ENCODE data around the gene CFAP107. TPM values are rescaled to one million over a fixed set of nuclear protein-coding genes. Genes with fewer than 3 reads are reported as not detected.

CFAP107 gene
- total RNA-seq, 1 experiment from 2014 or later: not detected

DNA sequence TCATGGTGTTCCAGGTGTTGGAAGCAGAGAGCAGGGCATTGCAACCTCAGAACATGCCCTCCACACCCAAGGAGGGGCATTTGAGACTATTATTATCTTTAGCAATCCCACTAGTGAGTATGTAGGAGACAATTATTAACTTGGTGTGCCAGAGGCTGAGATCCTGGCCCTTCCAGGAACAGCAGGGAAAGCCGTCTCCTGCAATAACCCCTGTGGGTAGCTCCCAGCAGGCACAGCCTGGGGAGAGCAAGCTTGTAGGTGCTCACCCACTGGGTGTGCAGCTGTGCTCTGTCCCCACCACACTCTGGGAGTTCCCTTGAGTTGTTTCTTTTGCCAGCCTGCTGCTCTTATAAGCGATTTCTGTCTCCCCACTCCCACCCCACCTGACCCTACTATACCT is 10.3 kb downstream of the CFAP107 start:
- no TSS peak for BruUV-seq (replicated peaks)

DNA sequence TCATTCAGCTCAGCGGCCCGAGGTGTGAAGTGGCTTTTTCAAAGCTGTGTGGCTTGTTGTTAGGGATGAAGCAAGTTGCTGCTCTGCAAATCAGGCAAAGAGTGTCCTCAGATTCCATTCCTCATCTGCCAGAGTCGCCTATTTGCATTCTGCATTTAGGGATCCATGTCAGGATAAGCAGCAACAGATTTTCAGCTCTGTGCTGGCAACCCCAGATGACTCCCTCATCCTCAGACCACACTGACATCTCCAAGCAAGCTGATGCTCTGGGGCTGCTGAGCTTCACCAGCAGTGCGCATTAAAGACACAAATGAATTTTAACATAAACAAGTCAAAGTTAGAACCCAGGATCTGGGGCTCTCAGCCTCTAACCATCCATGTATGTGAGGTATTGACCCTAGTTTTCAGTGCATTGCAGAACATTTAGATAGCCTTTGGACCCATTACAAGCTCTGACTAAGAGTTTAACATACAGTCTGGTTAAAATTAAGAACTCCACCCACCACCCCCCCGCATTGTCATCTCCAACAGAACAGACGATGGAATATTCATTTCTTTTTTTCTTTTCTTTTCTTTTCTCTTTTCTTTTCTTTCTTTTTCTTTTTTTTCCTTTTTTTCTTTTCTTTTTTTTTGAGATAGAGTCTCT is 10.9 kb downstream of the CFAP107 start:
- CTCF ChIA-PET: no interaction called here
- H3K36me3 ChIP-seq (ENCODE audit: control insufficient read depth, insufficient read depth, low read length): no peaks in the 10 kb centered on the region
- no peak for DNase-seq (ENCODE audit: low read depth, low spot score)
- peaks cover 30% of the 10 kb centered on the region for H3K27me3 ChIP-seq (ENCODE audit: control insufficient read depth, insufficient read depth, low read length)
- no peaks in the 10 kb centered on the region for H3K9me3 ChIP-seq (ENCODE audit: control insufficient read depth, insufficient read depth, low read depth, low read length)
- no peak overlapping the region for H3K27ac ChIP-seq (ENCODE audit: low read length)
- H3K4me1 ChIP-seq (ENCODE audit: control insufficient read depth, insufficient read depth, low read length): no peaks in the 10 kb centered on the region
- in situ Hi-C loops (cut with HindIII; ENCODE audit: low pct_unique_long_range_greater_than_20kb, low sequenced_read_pairs) (no loop called here), intact Hi-C loops (cut with micrococcal nuclease; ENCODE audit: unreplicated experiment) (no loop called here)
- no peak for ATAC-seq
- H3K4me3 ChIP-seq (ENCODE audit: low read depth in 2 of 2, low read length in 2 of 2): no peak overlapping the region
- BruUV-seq (replicated peaks): no TSS peak
- no peak for TF ChIP-seq POLR2AphosphoS5 (IDR thresholded peaks at IDR 0.05; ENCODE audit: low read depth, low read length)
- TF ChIP-seq, protein P1, sequence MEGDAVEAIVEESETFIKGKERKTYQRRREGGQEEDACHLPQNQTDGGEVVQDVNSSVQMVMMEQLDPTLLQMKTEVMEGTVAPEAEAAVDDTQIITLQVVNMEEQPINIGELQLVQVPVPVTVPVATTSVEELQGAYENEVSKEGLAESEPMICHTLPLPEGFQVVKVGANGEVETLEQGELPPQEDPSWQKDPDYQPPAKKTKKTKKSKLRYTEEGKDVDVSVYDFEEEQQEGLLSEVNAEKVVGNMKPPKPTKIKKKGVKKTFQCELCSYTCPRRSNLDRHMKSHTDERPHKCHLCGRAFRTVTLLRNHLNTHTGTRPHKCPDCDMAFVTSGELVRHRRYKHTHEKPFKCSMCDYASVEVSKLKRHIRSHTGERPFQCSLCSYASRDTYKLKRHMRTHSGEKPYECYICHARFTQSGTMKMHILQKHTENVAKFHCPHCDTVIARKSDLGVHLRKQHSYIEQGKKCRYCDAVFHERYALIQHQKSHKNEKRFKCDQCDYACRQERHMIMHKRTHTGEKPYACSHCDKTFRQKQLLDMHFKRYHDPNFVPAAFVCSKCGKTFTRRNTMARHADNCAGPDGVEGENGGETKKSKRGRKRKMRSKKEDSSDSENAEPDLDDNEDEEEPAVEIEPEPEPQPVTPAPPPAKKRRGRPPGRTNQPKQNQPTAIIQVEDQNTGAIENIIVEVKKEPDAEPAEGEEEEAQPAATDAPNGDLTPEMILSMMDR (IDR thresholded peaks at IDR 0.05): no peak
- TF ChIP-seq SIN3A (IDR thresholded peaks at IDR 0.05; ENCODE audit: borderline replicate concordance, insufficient read depth, low read depth, low read length): no peak
- no peak for TF ChIP-seq TCF7L2 (IDR thresholded peaks at IDR 0.05; ENCODE audit: low read depth, low read length)
- TF ChIP-seq, protein P2, sequence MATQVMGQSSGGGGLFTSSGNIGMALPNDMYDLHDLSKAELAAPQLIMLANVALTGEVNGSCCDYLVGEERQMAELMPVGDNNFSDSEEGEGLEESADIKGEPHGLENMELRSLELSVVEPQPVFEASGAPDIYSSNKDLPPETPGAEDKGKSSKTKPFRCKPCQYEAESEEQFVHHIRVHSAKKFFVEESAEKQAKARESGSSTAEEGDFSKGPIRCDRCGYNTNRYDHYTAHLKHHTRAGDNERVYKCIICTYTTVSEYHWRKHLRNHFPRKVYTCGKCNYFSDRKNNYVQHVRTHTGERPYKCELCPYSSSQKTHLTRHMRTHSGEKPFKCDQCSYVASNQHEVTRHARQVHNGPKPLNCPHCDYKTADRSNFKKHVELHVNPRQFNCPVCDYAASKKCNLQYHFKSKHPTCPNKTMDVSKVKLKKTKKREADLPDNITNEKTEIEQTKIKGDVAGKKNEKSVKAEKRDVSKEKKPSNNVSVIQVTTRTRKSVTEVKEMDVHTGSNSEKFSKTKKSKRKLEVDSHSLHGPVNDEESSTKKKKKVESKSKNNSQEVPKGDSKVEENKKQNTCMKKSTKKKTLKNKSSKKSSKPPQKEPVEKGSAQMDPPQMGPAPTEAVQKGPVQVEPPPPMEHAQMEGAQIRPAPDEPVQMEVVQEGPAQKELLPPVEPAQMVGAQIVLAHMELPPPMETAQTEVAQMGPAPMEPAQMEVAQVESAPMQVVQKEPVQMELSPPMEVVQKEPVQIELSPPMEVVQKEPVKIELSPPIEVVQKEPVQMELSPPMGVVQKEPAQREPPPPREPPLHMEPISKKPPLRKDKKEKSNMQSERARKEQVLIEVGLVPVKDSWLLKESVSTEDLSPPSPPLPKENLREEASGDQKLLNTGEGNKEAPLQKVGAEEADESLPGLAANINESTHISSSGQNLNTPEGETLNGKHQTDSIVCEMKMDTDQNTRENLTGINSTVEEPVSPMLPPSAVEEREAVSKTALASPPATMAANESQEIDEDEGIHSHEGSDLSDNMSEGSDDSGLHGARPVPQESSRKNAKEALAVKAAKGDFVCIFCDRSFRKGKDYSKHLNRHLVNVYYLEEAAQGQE (IDR thresholded peaks at IDR 0.05; ENCODE audit: insufficient read depth in 1 of 2, low read depth in 2 of 2, low read length in 1 of 2): no peak
- POLR2A ChIA-PET: no interaction called here

More for the DNA sequence above, 10.3 kb downstream of the CFAP107 start:
- H3K27ac ChIP-seq (ENCODE audit: low read length): no peak overlapping the region
- in situ Hi-C loops (cut with HindIII; ENCODE audit: low pct_unique_long_range_greater_than_20kb, low sequenced_read_pairs) (no loop called here), intact Hi-C loops (cut with micrococcal nuclease; ENCODE audit: unreplicated experiment) (no loop called here)
- ATAC-seq (no peak), DNase-seq (ENCODE audit: low read depth, low spot score) (no peak)
- CTCF ChIA-PET: no interaction called here
- H3K9me3 ChIP-seq (ENCODE audit: control insufficient read depth, insufficient read depth, low read depth, low read length): no peaks in the 10 kb centered on the region
- H3K4me3 ChIP-seq (ENCODE audit: low read depth in 2 of 2, low read length in 2 of 2): no peak overlapping the region
- H3K36me3 ChIP-seq (ENCODE audit: control insufficient read depth, insufficient read depth, low read length): no peaks in the 10 kb centered on the region
- no peak for TF ChIP-seq SIN3A (IDR thresholded peaks at IDR 0.05; ENCODE audit: borderline replicate concordance, insufficient read depth, low read depth, low read length)
- TF ChIP-seq, protein P2 (IDR thresholded peaks at IDR 0.05; ENCODE audit: insufficient read depth in 1 of 2, low read depth in 2 of 2, low read length in 1 of 2): no peak
- TF ChIP-seq TCF7L2 (IDR thresholded peaks at IDR 0.05; ENCODE audit: low read depth, low read length): no peak
- no peak for TF ChIP-seq POLR2AphosphoS5 (IDR thresholded peaks at IDR 0.05; ENCODE audit: low read depth, low read length)
- TF ChIP-seq, protein P1 (IDR thresholded peaks at IDR 0.05): no peak
- H3K27me3 ChIP-seq (ENCODE audit: control insufficient read depth, insufficient read depth, low read length): peaks cover 30% of the 10 kb centered on the region
- POLR2A ChIA-PET: no interaction called here
- no peaks in the 10 kb centered on the region for H3K4me1 ChIP-seq (ENCODE audit: control insufficient read depth, insufficient read depth, low read length)

Measured in Panc1 (cell line).